ENCODE measurements around the gene HOXA10.

DNA sequence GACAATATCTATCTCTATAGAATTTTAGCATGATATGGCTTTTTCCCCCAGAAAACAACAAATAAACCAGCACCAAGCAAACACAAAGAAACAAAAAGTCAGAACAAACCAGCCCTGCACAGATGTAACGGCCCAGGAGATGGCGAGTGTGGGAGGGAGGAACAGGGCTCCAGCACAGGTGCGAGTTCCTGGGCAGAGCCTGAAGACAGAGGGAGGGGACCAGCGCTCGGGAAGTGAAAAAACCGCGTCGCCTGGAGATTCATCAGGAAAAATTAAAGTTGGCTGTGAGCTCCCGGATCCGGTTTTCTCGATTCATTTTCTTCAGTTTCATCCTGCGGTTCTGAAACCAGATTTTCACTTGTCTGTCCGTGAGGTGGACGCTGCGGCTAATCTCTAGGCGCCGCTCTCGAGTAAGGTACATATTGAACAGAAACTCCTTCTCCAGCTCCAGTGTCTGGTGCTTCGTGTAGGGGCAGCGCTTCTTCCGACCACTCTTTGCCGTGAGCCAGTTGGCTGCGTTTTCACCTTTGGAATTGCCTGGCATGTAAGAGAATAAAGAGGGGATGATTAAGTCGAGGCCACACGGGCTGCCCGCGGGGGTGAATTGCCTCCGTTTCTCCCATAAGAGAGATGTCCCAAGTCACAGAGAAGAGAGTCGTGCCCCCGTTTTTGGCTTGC lies 2.3 kb downstream of the HOXA10 start:
- TF ChIP-seq, protein P1, sequence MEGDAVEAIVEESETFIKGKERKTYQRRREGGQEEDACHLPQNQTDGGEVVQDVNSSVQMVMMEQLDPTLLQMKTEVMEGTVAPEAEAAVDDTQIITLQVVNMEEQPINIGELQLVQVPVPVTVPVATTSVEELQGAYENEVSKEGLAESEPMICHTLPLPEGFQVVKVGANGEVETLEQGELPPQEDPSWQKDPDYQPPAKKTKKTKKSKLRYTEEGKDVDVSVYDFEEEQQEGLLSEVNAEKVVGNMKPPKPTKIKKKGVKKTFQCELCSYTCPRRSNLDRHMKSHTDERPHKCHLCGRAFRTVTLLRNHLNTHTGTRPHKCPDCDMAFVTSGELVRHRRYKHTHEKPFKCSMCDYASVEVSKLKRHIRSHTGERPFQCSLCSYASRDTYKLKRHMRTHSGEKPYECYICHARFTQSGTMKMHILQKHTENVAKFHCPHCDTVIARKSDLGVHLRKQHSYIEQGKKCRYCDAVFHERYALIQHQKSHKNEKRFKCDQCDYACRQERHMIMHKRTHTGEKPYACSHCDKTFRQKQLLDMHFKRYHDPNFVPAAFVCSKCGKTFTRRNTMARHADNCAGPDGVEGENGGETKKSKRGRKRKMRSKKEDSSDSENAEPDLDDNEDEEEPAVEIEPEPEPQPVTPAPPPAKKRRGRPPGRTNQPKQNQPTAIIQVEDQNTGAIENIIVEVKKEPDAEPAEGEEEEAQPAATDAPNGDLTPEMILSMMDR (IDR thresholded peaks at IDR 0.05; ENCODE audit: low read depth, low read length): no peak
- no peak for TF ChIP-seq EZH2phosphoT487 (IDR thresholded peaks at IDR 0.05; ENCODE audit: low read depth)
